AML-193 (cell line): ENCODE measurements around the gene VIT.

Experiments used
- DNase-seq, 2 experiments: peaks; one replicate each; lab custom pipeline; 2025; lab: John Stamatoyannopoulos, UW

Gene VIT

GRCh38 chr2:36769106-36769505 lies 72.6 kb downstream of the VIT start:
- DNase-seq: no peak

- DNase-seq: peak; percentile 49 to 54
These were observed 74.2 kb downstream of the VIT start for GRCh38 chr2:36770542-36771287.

- DNase-seq: no peak
These were observed 75.2 kb downstream of the VIT start for GRCh38 chr2:36771671-36772070.

GRCh38 chr2:36773947-36774346 lies 77.4 kb downstream of the VIT start:
- DNase-seq: no peak

- DNase-seq: no peak
These were observed 78.8 kb downstream of the VIT start for GRCh38 chr2:36775261-36775660.

GRCh38 chr2:36775806-36776205 lies 79.3 kb downstream of the VIT start:
- DNase-seq: no peak

GRCh38 chr2:36777272-36777671 lies 80.8 kb downstream of the VIT start:
- DNase-seq: no peak

GRCh38 chr2:36777788-36778187 lies 81.3 kb downstream of the VIT start:
- no peak for DNase-seq

GRCh38 chr2:36779462-36779861 lies 83.0 kb downstream of the VIT start:
- DNase-seq: no peak

- DNase-seq: peak; percentile 52 to 58
These were observed 83.8 kb downstream of the VIT start for GRCh38 chr2:36780231-36780839.

GRCh38 chr2:36781907-36782720 lies 85.6 kb downstream of the VIT start:
- no peak for DNase-seq

- no peak for DNase-seq
These were observed 86.7 kb downstream of the VIT start for GRCh38 chr2:36783246-36783645.

- peak; percentile 29 to 54 for DNase-seq
These were observed 88.8 kb downstream of the VIT start for GRCh38 chr2:36785179-36785795.

GRCh38 chr2:36789181-36789804 lies 92.8 kb downstream of the VIT start:
- no peak for DNase-seq

- DNase-seq: no peak
These were observed 96.4 kb downstream of the VIT start for GRCh38 chr2:36792951-36793350.

GRCh38 chr2:36797324-36798070 lies 101.0 kb downstream of the VIT start:
- no peak for DNase-seq

GRCh38 chr2:36798724-36799123 lies 102.2 kb downstream of the VIT start:
- DNase-seq: no peak

- DNase-seq: no peak
These were observed 103.9 kb downstream of the VIT start for GRCh38 chr2:36800381-36800780.

- DNase-seq: no peak
These were observed 104.6 kb downstream of the VIT start for GRCh38 chr2:36801088-36801487.

GRCh38 chr2:36802952-36803351 lies 106.4 kb downstream of the VIT start:
- no peak for DNase-seq

- no peak for DNase-seq
These were observed 109.2 kb downstream of the VIT start for GRCh38 chr2:36805635-36806224.
